DMS79 treated with DMSO at 0.1 percent for 48 hours (cell line): ENCODE results near the gene KCTD2.

ENCODE experiments used
- DNase-seq: peaks from one replicate; lab custom pipeline; 2025; lab: John Stamatoyannopoulos, UW

The KCTD2 gene

DNA sequence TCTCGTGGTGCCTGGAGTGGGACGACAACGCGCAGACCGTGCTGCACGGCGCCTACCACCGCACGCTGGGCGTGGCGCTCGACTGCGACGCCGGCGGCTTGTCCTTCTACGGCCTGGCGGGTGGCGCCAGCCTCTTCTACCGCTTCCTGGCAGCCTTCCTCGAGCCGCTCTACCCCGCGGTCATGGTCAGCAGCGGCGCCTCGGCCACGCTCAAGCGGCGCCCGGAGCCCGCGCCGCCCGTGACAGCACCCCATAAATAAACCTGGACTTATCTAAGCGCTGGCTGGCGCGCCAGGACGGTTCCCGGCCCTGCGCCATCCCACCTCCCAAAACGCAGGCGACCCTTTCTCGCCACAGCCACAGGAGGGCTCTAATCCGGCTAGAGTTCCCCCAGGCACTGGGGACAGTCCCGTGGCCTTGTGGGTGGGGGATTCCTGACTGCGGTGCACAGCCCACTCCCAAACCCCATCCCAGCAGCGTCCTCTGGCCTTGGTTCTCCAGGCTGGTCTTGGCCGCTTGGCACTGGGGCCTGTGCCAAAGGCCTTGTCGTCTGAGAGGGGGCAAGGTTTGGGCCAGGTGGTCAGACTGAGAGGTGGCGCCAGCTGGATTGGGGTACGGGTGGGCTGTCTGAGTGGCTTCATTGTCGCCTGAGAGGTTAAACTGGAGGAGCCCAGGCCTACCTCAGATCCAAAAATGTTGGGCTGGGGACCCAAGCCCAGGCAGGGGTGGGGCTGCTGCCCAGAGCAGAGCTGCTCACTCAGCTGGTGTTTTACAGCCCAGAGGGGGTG lies 30.7 kb downstream of the KCTD2 start:
- no peak for DNase-seq

DNA sequence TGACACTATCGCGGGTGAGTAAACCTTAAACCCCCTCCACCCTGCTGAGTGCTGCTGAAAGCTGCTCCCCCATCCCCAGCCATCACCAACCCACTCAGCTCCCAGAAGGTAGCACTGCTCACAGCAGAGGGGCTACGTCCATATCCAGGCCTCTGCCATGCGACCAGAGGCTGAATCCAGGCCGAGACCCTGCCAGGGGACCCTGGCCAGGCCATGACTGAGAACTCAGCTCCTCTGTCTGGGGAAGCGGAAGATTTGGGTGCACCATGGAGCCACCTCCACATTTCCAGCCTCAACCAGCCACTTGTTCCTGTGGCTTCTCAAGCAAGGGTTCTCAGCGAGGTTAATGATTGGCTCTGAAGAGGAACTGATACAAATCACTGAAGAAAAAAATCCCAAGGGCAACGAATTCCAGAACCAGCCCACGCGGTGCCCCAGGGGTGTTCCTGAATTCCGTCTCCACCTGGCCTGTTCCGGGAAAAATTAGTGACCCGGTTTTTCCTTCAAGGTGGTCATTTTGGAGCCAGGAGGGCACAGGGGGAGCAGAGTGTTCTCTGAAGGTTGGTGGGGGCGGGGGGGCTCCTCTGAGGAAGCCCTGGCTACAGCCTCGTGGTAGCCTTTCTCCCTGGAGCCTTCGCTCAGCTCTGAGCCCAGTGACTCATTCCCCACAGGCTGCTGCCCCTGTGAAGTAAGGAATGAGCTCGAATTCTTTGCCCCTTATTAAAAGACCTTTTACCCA lies 31.4 kb downstream of the KCTD2 start:
- no peak for DNase-seq

DNA sequence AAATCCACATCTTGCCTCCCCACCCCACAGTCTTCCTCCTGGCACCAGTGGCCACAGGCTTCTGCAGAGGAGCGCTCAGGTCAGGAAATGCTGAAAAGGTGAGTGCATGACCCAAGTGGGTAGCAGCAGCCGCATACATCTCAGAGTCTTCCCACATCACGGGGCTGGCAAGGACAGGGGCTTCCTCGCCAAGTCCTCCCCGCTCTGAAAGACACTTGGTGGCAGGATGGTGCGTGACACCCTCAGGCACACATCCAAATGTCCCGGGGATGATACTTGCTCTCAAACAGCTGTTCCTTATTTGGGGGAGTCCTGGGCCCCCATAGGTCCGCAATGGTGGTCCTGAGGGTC lies 32.0 kb downstream of the KCTD2 start:
- no peak for DNase-seq

DNA sequence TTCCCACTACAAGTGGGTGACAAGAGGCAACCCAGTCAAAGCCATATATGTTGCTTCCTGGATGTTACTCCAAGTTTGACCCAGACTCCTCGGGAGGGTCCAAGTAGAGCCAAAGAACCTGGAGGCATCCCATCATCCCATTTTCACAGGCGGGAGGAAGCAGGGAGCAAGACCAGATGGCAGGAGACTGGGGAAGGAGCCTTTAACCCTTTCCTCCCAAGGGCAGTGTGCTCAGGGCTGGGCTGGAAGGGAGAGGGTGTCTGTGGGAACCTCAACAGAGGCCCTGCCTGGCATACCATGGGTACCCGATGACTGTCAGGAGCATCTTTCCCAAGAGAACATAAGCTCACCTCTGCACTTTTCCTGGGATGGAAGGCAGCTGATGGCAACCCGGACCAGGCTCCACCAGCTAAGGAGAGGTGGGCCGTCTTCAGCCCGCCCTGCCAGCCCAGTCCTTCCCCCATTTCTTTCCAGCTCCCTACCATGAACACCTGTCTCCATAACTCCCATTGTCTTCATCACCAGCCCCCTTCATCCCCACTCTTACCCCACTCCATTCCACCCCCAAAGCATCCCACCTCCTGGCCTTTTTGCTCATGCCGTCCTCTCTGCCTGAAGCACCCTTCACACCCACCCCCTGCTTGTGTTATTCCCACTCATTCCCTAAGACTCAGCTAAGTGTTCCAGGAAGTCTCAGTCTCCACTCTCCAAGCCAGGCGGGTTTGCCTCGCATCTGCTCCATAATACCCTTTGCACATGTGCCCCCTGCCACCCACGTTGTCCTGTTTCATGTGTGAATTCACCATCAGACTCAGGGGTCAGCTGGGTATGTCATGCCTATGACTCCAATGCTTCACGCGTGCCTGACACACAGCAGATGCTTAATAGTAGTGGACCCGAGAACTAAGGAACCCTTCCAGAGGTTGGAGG lies 34.9 kb downstream of the KCTD2 start:
- DNase-seq, result no peak

DNA sequence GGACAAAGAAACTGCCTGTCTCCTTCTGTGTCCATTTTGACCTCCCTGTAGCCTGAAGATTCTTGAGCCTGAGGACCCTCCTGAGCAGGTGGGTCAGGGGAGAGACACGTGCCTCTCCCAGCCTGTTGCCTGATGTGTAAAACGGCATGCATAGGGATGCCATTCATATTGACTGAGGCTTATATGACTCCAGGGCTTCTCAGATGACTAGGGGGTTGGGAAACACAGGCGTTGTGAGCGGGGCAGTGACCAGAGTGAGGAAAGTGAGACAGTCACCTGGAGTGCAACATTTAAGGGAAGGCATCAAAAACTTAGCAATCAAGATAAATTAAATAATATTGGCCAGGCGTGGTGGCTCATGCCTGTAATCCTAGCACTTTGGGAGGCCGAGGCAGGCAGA lies 35.7 kb downstream of the KCTD2 start:
- no peak for DNase-seq

DNA sequence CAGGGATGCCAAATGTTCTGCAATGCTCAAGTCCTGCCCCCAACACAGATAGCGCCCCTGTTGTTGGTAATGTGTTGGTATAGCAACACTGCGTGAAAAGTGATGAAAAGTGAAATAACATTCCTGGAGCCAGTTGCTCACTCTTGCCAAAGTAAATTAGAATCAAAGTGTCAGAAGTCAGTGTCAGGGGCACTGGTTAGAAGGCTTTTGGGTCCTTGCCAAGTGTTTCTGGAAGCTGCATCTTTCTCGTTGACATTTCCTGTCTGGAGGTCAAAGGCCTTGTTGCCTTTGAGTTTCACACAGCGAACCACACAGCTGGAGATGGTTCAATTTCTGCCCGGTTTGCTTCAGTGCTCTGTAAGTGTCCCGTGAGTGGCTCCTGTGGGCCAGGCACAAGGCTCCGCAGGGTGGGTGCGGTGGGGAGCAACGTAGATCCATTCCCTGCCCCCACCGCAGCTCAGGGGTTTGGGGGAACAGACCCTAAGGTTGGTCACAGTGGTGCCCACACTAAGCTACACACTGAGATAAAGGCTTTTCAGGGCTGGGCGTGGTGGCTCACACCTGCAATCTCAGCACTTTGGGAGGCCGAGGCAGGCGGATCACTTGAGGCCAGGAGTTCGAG lies 37.1 kb downstream of the KCTD2 start:
- no peak for DNase-seq

DNA sequence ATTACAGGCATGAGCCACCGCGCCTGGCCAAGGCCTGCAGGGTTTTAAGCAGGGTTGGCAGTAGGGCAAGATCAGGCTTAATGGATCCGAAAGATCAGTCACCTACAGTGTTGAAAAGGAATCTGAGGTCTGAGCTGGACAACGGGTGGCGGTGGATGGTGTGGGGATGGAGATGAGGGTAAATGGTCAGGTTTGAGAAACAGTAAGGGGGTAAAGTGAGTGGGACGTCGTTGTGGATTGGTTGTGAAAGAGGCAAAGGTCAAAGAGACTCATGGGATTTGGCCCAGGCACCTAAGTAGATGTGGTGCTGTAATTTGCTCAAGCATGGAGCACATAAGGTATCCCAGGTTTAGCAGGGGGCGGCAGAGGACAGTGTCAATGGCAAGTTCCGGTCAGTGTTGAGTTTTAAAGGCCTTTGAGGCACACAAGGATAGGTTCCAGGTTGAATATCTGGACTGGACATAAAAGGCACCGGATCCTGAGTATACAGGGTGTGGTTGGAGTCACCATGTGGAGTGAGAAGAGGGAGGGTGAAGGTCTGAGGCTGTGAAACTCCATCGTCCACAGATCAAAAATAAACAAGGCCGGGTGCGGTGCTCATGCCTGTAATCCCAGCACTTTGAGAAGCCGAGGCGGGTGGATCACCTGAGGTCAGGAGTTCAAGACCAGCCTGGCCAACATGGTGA lies 39.6 kb downstream of the KCTD2 start:
- no peak for DNase-seq

DNA sequence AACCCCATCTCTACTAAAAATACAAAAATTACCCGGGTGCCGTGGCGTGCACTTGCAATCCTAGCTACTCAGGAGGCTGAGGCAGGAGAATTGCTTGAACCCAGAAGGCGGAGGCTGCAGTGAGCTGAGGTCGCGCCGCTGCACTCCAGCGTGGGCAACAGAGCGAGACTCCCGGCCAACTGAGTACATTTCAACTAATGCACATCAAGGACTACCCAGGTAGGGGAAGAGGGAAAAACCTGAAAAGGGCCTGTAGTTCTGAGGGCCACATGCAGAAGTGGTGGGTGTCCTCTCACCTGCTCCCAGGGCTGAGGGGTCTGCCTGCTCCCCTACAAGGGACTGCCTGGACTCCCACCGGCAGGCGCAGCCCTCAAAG lies 40.1 kb downstream of the KCTD2 start:
- DNase-seq, result no peak

DNA sequence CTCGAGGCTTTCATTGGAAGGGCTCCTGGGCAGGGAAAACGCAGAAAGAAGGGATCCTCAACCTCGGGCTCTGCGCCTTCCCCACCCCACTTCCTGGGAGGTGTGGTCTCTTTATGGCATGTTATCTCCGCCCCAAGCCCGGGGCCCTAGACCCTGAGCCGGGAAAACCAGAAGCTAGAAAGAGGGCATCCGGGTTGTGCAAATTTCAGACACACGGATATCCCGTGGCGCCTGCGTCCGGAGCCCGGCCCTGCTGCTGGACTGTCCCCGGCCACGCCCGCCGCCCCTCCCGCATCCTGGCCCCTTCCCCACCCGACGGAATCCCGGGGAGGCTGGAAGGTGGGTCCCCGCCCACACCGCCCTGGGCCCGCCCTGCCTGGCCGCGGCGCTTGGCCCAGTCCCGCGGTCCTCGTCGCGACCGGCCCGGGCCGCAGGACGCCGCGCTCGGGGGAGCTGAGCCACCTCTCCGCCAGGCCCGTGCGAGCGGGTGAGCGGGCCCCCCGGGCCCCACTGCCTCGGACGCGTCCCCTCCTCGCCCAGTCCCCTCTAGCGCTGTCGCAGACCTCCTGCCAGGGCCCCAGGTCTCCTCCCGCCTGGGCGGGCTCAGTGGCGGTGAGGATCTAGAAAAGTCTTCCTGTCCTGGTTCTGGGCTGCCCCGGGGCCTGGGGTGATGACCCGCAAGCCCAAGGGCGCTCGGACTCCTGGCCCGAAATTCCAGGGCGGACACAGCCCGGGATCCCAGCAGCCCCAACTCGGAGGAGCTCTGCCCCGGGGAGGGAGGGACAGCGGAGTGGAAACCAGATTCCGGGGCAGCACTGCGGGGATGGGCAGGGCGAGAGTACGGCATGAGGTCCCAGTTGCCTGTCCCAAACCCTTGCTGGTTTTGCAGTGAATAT lies 40.8 kb downstream of the KCTD2 start, which contains the start of gene SLC16A5:
Gene SLC16A5, plus strand, starts transcription at position 397 of the 896 bp plus-strand sequence. CDS start 5,683 bp downstream, outside the sequence.
- DNase-seq, result no peak

DNA sequence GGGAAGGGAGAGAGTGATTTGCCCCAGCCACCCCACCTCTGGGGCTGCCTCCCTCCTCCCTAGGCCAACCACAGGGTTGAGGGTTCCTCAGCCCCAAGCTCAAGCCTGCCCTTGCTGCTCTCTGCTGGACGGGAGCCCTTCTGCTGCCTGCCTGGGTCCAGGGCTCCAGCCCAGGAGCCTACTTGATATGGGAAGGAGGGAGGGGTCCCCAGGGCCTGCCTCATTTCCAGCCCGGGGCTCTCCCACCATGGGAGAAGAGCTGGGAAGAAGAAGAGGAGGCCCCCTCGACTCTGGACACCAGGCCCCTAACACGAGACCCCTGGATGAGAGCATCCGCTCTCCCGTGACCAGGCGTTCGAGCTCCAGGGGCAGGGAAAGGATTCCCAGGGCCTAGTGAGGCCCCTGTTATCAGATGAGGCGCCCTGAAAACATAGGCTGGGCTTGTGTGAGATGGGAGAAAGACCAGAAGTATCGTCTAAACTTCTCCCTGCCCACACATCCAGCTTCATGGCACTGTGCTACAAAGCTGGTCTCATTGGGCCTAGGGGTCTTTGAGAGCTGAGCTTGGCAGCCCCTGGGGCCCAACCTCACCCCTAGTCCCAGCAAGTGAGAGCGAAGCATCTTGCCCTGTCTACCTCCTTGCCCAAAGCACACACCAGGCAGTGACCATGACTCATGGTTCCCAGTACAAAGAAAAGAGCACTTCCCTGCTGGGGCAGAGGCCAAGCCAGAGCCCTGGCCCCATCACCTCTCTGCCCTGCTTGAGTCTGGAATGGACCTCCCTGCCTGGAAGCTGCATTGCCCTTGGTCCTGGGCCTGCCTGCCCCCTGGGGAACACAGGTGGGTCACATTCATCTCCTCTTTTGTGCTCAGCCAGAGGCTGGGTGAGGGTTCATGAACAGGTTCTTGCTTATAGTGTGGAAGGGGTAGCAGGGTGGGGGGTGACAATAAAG lies 41.7 kb downstream of the KCTD2 start:
- DNase-seq, result no peak

DNA sequence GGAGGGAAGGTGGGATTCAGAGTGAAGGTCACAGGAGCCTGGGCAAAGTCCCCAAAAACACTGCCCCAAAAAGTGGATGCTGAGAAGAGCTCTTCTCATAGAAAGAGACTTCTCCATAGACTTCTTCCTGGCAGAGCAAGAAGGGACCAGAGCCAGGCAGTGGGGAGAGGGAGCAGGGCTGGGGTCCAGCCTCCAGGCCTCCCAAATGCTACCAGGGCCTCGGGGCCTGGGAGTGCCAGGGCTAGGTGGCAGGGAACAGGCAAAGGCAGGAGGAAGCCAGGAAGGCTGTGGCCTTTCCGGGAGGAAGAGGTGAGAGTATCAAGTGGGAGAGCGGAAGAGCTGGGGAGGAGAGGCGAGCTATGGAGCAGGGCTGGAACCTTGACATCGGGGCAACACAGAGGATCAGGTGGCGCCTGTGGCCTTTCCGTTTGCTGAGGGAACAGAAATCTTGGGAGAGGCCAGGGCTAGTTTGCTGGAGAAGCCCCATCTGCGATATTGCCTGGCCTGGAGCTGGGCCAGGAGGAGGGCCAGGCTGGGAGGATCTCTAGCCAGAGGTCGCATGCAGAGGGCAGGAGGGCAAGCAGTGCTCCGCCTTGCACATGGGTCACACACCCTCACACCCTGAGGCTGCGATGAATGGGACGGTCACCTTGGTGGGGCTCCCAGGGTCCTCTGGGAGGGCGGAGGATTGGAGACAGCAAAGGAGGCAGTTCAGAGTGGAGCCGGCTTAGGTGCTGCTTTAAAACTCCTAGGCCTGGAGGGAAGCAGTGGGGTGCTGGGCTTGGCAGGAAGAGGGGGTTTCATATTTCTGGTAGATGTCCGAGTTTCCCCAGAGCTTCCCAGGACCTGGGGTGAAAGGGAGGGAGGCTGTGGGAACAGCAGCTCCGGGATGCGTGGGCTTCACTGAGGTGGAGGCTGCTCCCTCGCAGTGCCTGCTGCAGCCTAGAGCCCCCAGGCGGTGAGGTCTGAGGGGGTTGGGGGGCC lies 44.1 kb downstream of the KCTD2 start:
- DNase-seq, result no peak

DNA sequence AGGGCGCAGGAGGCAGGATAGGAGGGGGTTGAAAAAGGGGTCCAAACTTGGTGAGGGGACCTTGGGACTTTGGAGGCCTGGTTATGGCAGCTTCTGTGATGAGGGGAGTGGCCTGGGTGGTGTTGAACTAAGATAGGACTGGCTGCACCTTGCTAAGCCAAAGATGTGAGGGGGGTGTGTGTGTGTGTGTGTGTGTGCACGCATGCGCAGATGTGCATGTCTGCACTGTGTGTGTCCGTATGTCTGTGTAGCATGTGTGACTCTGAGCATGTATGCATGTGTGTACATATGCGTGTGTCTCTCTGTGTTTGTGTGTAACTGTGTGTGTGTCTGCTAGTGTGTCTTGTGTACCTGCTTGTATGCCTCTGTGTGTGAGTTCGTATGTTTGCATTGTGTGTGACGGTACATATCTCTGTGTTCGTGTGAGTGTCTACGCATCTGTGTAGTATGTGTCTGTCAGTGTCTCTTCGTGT lies 44.9 kb downstream of the KCTD2 start:
- no peak for DNase-seq

DNA sequence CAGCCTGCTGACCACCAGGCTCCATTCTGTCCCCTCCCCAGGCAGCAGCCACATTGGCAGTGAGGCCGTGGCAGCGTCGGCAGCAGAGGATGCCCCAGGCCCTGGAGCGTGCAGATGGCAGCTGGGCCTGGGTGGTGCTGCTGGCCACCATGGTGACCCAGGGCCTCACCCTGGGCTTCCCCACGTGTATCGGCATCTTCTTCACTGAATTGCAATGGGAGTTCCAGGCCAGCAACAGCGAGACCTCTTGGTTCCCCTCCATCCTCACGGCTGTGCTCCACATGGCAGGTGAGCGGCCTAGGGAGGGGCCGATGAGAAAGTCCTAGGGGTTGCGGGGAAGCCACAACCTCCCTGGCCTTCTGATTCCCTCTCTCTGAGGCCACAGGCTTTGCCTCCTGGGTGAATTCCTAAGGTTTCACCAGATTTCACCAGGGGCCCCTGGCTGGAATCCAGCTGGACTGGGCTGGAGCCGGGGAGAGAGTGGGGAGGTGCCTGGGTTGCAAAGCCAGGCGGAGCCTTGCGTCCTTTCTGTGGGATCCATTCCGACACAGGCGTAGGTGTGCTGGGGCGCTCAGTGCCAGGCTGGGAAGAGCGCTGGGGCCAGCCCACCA lies 46.6 kb downstream of the KCTD2 start:
- no peak for DNase-seq

DNA sequence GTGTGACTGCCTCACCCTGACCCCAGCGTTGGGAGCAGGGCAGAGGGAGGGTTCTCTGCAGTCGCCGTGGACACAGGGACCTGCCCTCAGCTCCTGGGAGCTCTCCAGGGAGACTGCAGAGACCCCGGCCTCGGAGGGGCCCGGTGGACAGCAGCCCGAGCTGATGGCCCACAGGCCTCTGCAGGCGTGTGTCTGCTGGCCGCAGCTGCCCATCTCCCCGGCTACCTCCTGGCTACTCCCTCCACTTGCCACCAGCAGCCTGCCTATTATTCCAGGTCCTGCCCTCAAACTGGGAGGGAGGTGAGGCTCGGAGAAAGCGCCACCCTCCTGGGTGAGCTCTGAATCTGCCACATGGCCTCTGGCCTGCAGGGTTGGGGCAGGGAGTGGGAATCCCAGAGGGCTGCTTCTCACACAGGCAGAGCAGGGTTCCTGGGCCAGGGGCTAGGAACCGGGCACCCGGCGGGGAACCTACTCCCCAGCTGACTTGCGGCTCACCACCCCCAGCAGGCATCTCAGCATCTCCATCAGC lies 47.9 kb downstream of the KCTD2 start:
- DNase-seq, result no peak

DNA sequence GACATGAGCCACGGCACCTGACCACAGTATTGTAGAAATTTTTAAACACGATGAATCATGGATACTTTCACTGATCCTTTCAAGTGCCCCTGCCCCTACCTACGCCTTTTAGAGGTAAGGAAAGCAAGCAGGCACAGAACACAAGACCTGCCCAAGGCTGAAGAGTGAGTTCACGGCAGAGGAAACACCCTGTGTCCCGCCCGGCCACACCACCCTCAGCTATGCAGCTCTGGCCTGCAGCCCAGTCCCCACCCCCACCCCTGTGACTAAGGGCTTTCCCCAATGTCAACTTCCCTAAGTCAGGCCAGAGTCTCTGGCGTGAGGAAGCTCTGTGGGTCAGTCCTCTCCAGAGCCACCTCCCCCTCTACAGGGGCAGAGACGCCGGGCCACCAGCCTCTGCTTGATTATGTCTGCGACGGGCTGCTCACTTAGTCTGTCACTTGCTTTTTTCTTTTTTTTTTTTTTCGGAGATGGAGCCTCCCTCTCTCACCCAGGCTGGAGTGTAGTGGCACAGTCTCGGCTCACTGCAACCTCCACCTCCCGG lies 49.1 kb downstream of the KCTD2 start:
- no peak for DNase-seq

DNA sequence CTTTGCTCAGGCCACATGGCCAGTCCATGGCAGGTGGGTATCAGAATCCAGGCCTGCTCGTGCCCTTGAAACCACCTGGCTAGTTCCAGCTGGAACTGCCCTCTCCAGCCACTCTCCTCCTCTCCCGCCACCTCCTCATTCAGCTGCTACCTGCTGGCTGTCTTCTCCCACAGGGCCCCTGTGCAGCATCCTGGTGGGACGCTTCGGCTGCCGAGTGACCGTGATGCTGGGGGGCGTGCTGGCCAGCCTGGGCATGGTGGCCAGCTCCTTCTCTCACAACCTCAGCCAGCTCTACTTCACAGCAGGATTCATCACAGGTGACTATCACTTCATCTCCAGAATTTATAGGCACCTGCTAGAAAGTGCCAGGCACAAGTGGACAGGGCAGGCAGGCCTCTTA lies 50.8 kb downstream of the KCTD2 start:
- DNase-seq, result no peak

DNA sequence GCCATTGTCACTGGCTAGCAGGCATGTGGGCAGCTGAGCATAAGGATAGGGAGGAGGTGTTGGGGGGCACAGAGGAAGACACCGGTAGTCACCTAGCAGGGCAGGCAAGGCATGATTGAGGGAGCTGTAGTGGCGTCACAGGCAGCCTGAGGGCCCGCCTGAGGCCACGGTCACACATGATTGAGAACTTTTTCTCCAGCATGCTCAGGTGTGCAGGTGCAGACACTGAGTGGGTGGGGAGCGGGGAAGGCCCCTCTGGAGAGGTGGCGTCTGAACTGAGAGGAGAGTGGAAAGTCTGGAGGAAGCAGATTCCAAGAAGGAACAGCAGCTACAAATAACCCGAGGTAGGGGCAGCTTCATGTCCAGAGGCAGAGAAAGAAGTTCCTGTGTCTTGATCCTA lies 51.8 kb downstream of the KCTD2 start:
- no peak for DNase-seq
